ENCODE data around the gene LGR6. TPM values are rescaled to one million over a fixed set of nuclear protein-coding genes. Genes with fewer than 3 reads are reported as not detected.
"Not testable (repeated sequence)": the region's sequence is repeated elsewhere in the genome, so short reads cannot be mapped to it uniquely, and the experiment has no call there.

The LGR6 gene
- total RNA-seq, 1 donor from 2014 or later, result 3.1 TPM

- H3K9me3 Mint-ChIP-seq, result peaks cover 4% of the 10 kb centered on the region
- no peaks in the 10 kb centered on the region for H3K36me3 Mint-ChIP-seq
- no peak overlapping the region for H3K27ac Mint-ChIP-seq
- H3K27me3 Mint-ChIP-seq (ENCODE audit: low read depth), result peaks cover 33% of the 10 kb centered on the region
- H3K4me1 Mint-ChIP-seq, result peaks cover 4% of the 10 kb centered on the region
- TF ChIP-seq CTCF (IDR thresholded peaks at IDR 0.05; ENCODE audit: unreplicated experiment), result no peak
- no peak for DNase-seq (ENCODE audit: low spot score in 2 of 2, unreplicated experiment in 2 of 2)
- no peak overlapping the region for H3K4me3 Mint-ChIP-seq
Observed at GRCh38 chr1:202255343-202255742, 61.7 kb downstream of the LGR6 start.

- Mint-ChIP-seq H3K4me1 (peaks cover 1% of the 10 kb centered on the region), H3K27me3 (ENCODE audit: low read depth) (peaks cover 40% of the 10 kb centered on the region), H3K27ac (no peak overlapping the region), H3K36me3 (peaks cover 3% of the 10 kb centered on the region), H3K9me3 (peaks cover 9% of the 10 kb centered on the region), H3K4me3 (no peak overlapping the region)
- no peak for TF ChIP-seq CTCF (IDR thresholded peaks at IDR 0.05; ENCODE audit: unreplicated experiment)
- no peak for DNase-seq (ENCODE audit: low spot score in 2 of 2, unreplicated experiment in 2 of 2)
Observed at GRCh38 chr1:202259705-202260104, 66.1 kb downstream of the LGR6 start.

GRCh38 chr1:202261209-202261958 lies 67.8 kb downstream of the LGR6 start:
- H3K27me3 Mint-ChIP-seq (ENCODE audit: low read depth), result peaks cover 56% of the 10 kb centered on the region
- H3K4me1 Mint-ChIP-seq; DNase-seq (ENCODE audit: low spot score in 2 of 2, unreplicated experiment in 2 of 2); H3K4me3 Mint-ChIP-seq; H3K27ac Mint-ChIP-seq; H3K9me3 Mint-ChIP-seq; H3K36me3 Mint-ChIP-seq: not testable (repeated sequence)

GRCh38 chr1:202263628-202264027 lies 70.0 kb downstream of the LGR6 start:
- Mint-ChIP-seq H3K9me3 (peaks cover 5% of the 10 kb centered on the region), H3K4me1 (peaks cover 5% of the 10 kb centered on the region), H3K36me3 (peaks cover 3% of the 10 kb centered on the region), H3K4me3 (no peak overlapping the region), H3K27ac (no peak overlapping the region), H3K27me3 (ENCODE audit: low read depth) (peaks cover 56% of the 10 kb centered on the region)
- no peak for TF ChIP-seq CTCF (IDR thresholded peaks at IDR 0.05; ENCODE audit: unreplicated experiment)
- DNase-seq (ENCODE audit: low spot score in 2 of 2, unreplicated experiment in 2 of 2), result no peak

GRCh38 chr1:202264300-202264699 lies 70.7 kb downstream of the LGR6 start:
- Mint-ChIP-seq H3K27me3 (ENCODE audit: low read depth) (peaks cover 57% of the 10 kb centered on the region), H3K4me1 (peaks cover 5% of the 10 kb centered on the region)
- no peak for DNase-seq (ENCODE audit: low spot score in 2 of 2, unreplicated experiment in 2 of 2)

More at GRCh38 chr1:202264300-202264699, 70.7 kb downstream of the LGR6 start:
- peaks cover 3% of the 10 kb centered on the region for H3K36me3 Mint-ChIP-seq
- H3K4me3 Mint-ChIP-seq, result no peak overlapping the region
- TF ChIP-seq CTCF (IDR thresholded peaks at IDR 0.05; ENCODE audit: unreplicated experiment), result no peak
- no peak overlapping the region for H3K27ac Mint-ChIP-seq
- H3K9me3 Mint-ChIP-seq, result peaks cover 5% of the 10 kb centered on the region

Data from mesothelial cell of epicardium (in vitro differentiated cells).